Fibroblast of mammary gland (primary cell): ENCODE measurements around the gene RTL1.

Source experiments
- DNase-seq: peaks from one replicate; pipeline ENCODE4 v3.0.0-alpha.2; 2010; ENCODE audit warnings: low read depth
- H3K4me3 ChIP-seq: 2 replicates; pipeline ENCODE4 v1.5.1; 2011; ENCODE audit warnings: low read depth, mild to moderate bottlenecking, low read length, moderate library complexity; ENCODE audit not compliant: control insufficient read depth
- CTCF ChIP-seq: conservative IDR thresholded peaks from 2 replicates; pipeline ENCODE4 v1.5.1; 2011; ENCODE audit warnings: low read depth, low read length, inconsistent platforms; ENCODE audit not compliant: control insufficient read depth, insufficient read depth

RTL1 gene

GRCh38 chr14:100861937-100862247 is 41.6 kb downstream of the RTL1 start:
- H3K4me3 ChIP-seq: no peak overlapping the region
- DNase-seq: no peak
- no peak for TF ChIP-seq CTCF

- peak; percentile 36 for DNase-seq
Observed at GRCh38 chr14:100861188-100861936, 42.2 kb downstream of the RTL1 start.

GRCh38 chr14:100860556-100861187 is 42.9 kb downstream of the RTL1 start:
- TF ChIP-seq CTCF: no peak
- no peak for DNase-seq
- H3K4me3 ChIP-seq: no peak overlapping the region

More at GRCh38 chr14:100861188-100861936, 42.2 kb downstream of the RTL1 start:
- TF ChIP-seq CTCF: no peak
- no peak overlapping the region for H3K4me3 ChIP-seq

- no peak for DNase-seq
- H3K4me3 ChIP-seq: no peak overlapping the region
- TF ChIP-seq CTCF: no peak
Observed at GRCh38 chr14:100859781-100860180, 43.7 kb downstream of the RTL1 start.

- no peak overlapping the region for H3K4me3 ChIP-seq
- no peak for DNase-seq
- TF ChIP-seq CTCF: no peak
Observed at GRCh38 chr14:100858838-100859220, 44.7 kb downstream of the RTL1 start.

- no peak overlapping the region for H3K4me3 ChIP-seq
- no peak for DNase-seq
- TF ChIP-seq CTCF: no peak
Observed at GRCh38 chr14:100857923-100858837, 45.3 kb downstream of the RTL1 start.
